HG03354 (cell line): ENCODE results near the gene POLR3E.
A peak's percentile ranks its signal among the peaks of the same experiment; 100 is the strongest.
"Not testable (repeated sequence)": the region's sequence is repeated elsewhere in the genome, so short reads cannot be mapped to it uniquely, and the experiment has no call there.

Experiments
- ATAC-seq: cut with Tn5 transposase; IDR thresholded peaks from one replicate; pipeline ENCODE4 v1.9.1; 2021; ENCODE audit warnings: mild to moderate bottlenecking; ENCODE audit not compliant: unreplicated experiment, poor library complexity, severe bottlenecking

Gene POLR3E

DNA sequence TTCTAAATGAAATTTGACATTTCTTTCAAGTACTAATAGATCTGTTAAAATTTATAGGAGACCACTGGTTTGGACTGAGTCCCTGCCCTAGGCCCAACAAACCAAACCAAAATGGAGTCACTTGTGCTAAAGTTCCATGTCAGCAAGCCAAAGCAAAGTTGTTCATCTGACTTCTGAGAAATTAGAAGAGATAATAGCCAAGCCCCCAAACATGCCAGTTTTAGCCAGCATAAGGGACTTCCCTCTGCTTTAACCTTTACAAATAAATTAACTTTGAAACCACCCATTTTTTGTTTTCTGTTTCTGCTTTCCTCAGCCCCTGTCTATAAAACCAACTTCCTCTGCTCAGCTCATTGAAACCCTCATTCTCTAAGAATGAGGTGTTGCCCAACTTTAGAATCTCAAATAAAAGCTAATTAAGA, 58.3 kb downstream of the POLR3E start:
- ATAC-seq, result peak; percentile 30

DNA sequence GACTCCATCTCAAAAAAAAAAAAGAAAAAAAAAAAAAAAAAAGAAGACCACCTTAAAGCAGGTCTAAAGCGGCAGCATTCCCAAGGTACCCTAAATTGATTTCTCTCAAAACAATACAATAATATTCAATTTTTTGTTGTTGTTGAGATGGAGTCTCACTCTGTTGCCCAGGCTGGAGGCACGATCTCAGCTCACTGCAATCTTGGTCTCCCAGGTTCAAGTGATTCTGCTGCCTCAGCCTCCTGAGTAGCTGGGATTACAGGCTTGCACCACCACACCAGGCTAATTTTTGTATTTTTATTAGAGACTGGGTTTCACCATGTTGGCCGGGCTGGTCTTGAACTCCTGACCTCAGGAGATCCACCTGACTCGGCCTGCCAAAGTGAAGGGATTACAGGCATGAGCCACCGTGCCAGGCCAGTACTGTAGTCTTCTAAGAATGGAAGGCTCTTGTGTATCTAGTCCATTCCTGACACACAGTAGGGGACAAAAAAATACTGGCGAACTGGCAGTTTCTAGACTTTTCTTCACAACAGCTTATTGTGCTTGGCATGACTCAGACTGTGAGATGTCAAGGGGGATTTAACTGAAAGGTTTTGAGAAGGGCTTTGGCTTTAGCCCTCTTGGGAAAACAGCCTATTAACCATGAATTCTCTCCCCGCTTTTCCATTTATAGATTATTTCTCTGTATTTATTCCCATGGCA, 59.9 kb downstream of the POLR3E start:
- ATAC-seq, result peak; percentile 24

GRCh38 chr16:22357635-22357971, 60.4 kb downstream of the POLR3E start:
- ATAC-seq, result peak; percentile 68

GRCh38 chr16:22358000-22358399, 60.8 kb downstream of the POLR3E start:
- peak; percentile 16 for ATAC-seq

DNA sequence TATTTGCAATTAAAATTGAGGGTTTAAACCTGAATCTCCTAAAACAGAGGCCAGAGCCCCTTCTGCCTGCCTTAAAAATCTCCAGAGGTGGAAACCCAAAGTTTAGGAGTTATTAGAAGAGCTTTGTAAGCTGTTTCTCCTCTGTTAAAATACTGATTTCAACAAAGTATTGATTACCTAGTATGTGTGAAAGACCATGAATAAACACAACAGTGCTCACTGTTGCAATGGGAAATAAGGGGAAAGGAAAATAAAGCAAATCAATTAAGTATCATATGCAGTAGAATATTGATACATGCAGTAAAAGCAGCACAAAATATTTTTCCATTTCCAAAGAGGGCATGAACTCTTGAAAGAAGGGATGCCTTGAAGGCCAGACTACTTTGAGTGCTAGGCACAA, 62.5 kb downstream of the POLR3E start:
- no peak for ATAC-seq

DNA sequence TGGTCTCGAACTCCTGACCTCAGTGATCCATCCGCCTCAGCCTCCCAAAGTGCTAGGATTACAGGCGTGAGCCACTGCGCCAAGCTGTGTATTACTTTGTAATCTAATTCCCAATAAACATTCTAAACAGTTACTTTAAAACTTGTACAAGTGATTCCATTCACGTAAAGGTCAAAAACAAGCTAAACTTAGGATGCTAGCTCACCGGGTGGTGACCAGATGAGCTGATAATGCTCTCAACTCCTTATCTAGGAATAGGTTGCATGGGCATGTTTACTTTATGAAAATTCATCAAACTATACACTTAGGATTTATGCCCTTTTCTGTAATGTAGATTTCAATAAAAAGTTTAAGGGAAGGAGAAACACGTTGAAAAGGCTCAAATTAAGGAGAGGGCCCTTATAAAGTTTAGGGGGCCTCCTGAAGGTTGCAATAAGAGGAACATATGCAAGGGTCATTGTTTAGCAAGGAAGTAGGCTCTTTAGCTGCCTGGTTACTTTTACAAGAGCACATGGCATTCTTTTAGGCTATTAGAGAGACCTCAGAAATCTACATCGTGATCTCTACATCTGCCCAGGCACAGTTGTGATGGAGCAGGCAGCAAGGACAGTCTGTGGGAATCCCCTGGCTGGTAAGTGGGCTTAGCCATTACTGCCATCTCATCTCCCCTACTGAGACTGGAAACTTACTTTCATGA, 63.9 kb downstream of the POLR3E start:
- ATAC-seq, result no peak

DNA sequence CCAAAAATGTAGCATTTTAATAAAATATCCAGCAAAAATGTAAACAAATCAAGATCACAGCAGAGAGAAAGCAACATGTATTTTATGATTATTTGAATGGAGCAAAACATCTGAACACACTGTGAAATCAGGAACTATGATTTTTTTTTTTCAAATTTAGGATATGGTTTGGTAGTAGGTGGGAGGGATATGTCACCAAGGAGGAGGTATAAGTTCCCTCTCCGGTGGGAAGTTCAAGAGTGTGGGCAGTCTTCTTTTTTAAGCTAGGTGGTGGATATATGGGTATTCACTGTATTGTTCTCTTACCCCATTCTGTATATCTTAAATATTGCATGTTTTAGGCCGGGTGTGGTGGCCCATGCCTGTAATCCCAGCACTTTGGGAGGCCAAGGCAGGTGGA, 67.0 kb downstream of the POLR3E start:
- ATAC-seq, result no peak

GRCh38 chr16:22366371-22366770, 69.2 kb downstream of the POLR3E start:
- ATAC-seq, result no peak

DNA sequence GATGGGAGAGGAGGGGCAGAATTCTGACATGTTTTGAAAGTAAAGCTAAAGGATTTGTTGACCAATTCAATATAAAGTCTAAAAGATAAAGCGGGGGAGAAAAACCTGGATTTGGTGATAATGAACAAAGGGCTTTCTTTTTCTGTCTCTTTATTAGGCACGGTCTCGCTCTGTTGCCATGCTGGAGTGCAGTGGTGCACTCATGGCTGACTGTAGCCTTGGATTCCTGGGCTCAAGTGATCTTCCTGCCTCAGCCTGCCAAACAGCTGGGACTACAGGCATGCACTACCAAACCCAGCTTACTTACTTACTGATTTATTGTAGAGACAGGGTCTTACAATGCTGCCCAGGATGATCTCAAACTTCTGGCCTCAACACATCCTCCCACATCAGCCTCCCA, 69.7 kb downstream of the POLR3E start:
- ATAC-seq, result no peak

DNA sequence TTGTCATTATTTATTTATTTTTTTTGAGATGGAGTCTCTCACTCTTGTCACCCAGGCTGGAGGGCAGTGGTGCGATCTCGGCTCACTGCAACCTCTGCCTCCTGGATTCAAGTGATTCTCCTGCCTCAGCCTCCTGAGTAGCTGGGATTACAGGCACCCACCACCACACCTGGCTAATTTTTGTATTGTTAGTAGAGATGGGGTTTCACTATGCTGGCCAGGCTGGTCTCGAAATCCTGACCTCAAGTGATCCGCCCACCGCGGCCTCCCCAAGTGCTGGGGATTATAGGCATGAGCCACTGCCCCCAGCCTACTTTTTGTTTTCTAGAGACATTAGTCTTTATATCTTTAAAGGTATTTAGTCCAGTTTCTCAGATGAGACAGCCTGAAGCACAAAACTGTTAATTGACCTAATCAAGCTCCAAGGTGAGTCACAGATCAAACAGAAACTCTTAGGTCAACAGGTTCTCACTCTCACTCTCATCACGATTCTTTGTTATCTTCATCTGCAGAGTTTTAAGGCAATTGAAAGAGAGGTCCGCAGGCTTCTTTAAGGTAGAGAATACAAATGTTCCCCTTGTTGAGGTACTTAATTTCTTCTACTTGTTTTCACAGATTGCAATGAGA, 71.1 kb downstream of the POLR3E start:
- not testable (repeated sequence) for ATAC-seq

- ATAC-seq, result no peak
Observed at GRCh38 chr16:22369221-22369811, 72.1 kb downstream of the POLR3E start.

- ATAC-seq, result no peak
Observed at GRCh38 chr16:22370038-22370820, 73.0 kb downstream of the POLR3E start.

DNA sequence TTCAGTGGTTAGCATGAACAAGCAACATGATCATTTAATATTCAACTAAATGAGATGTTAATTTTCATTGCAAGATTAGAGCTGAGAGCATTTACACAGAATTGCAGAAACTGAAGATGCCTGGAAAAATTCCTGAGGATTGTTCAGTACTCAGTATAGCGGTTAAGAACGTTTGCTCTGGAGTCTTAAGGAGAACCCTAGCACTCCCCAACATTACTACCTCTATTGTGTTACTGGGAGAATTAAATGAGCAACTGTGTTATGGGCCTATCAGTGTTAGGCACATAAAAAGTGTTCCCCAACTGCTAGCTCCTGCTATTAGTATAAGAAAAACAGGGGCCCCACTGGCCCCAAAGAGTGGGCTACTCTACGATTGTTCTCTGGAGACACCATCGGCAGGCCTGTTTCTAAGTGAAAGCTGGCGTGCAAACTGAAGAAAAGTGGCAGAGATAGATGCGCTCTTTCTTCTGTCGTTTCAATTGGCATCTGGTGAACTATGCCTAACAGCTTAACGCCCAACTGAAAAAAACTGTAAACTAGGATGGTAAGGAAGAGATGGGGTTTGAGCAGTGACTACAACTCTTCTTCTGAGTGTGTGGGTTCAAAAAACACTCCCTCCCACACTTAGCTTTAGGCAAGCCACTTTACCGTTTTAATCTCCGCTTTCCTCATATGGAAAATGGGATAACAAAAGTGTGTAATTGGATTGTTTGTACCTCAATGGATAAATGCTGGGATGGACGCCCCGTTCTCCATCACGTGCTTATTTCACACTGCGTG, 75.9 kb downstream of the POLR3E start:
- no peak for ATAC-seq

GRCh38 chr16:22373662-22374310, 76.6 kb downstream of the POLR3E start:
- ATAC-seq, result peak; percentile 22

GRCh38 chr16:22374311-22375116, 77.3 kb downstream of the POLR3E start, which contains the start of gene CDR2:
CDR2 (minus strand) TSS chr16:22374619; CDS start chr16:22374309, 310 bp downstream.
- peak; percentile 89 for ATAC-seq

DNA sequence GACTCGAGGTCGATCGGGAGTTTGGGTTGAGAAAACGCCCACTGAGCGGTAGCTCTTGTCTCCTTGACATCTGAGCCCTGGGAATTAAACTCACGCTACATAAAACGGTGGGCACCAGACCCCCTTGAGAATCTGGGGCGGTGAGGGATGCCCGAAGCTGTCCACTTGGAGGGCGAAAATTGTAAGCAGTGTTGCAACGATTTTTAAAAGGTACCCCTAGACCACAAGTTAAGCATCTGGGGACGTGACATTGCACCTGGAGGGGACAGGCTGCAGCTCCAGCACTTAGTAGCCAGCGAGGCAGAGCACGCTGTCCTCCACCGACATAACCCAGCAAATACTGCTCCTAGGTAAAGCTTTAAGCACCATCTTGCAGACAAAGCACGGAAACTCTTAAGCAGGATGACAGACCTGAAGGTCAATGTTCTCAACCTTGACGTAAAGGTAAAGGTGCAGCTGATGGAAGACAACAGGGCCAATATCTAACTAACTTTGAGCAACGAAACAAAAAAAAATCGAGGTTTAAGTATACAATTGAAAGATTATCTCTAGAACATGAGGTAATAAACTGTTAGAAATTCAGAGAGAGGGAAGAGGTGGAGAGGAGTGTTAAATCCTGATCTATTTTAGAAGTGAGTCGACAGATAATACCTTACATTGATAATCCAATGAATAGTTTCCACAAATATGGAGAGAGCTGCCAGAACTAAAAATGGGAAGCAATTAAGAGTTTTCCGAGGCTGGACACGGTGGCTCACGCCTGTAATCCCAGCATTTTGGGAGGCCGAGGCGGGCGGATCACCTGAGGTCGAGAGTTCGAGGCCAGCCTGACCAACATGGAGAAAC, 78.1 kb downstream of the POLR3E start:
- no peak for ATAC-seq
